Ishikawa (cell line): ENCODE measurements around the gene CARNS1.

ENCODE experiments used
- CEBPB ChIP-seq: IDR thresholded peaks from 2 replicates; pipeline ENCODE4 v1.6.1; 2012
- CREB1 ChIP-seq: IDR thresholded peaks from 2 replicates; pipeline ENCODE4 v1.6.1; 2012; ENCODE audit warnings: low read depth
- EGR1 ChIP-seq: IDR thresholded peaks from 2 replicates; pipeline ENCODE4 v1.6.1; 2012
- EP300 ChIP-seq: IDR thresholded peaks from 2 replicates; pipeline ENCODE4 v1.6.1; 2012; ENCODE audit warnings: borderline replicate concordance
- FOXM1 ChIP-seq: IDR thresholded peaks from 2 replicates; pipeline ENCODE4 v1.6.1; 2012; ENCODE audit warnings: low read depth, borderline replicate concordance
- NFIC ChIP-seq: IDR thresholded peaks from 2 replicates; pipeline ENCODE4 v1.6.1; 2012
- RAD21 ChIP-seq: IDR thresholded peaks from 2 replicates; pipeline ENCODE4 v1.6.1; 2012; ENCODE audit warnings: low read depth
- TAF1 ChIP-seq: IDR thresholded peaks from 2 replicates; pipeline ENCODE4 v1.6.1; 2012; ENCODE audit warnings: low read depth, mild to moderate bottlenecking
- TCF12 ChIP-seq: IDR thresholded peaks from 2 replicates; pipeline ENCODE4 v1.6.1; 2012; ENCODE audit warnings: low read depth
- TEAD4 ChIP-seq: IDR thresholded peaks from 2 replicates; pipeline ENCODE4 v1.6.1; 2012
- USF1 ChIP-seq: IDR thresholded peaks from 2 replicates; pipeline ENCODE4 v1.6.1; 2012
- YY1 ChIP-seq: IDR thresholded peaks from 2 replicates; pipeline ENCODE4 v1.6.1; 2012; ENCODE audit warnings: low read depth
- ZBTB7A ChIP-seq: IDR thresholded peaks from 2 replicates; pipeline ENCODE4 v1.6.1; 2012; ENCODE audit warnings: low read depth
- TF ChIP-seq, protein P1 (sequence below): IDR thresholded peaks from 2 replicates; pipeline ENCODE4 v1.6.1; 2012; ENCODE audit warnings: low read depth, mild to moderate bottlenecking
- TF ChIP-seq, protein P2 (sequence below): IDR thresholded peaks from 2 replicates; pipeline ENCODE4 v1.6.1; 2012

The CARNS1 gene

GRCh38 chr11:67405196-67405567 is 10.3 kb upstream of the CARNS1 start:
- TF ChIP-seq EP300 (no peak), FOXM1 (no peak), TEAD4 (no peak), EGR1 (no peak), TAF1 (no peak), CEBPB (no peak), NFIC (no peak), ZBTB7A (no peak), USF1 (no peak), RAD21 (no peak), TCF12 (no peak), YY1 (no peak), CREB1 (no peak)
- TF ChIP-seq, protein P1, sequence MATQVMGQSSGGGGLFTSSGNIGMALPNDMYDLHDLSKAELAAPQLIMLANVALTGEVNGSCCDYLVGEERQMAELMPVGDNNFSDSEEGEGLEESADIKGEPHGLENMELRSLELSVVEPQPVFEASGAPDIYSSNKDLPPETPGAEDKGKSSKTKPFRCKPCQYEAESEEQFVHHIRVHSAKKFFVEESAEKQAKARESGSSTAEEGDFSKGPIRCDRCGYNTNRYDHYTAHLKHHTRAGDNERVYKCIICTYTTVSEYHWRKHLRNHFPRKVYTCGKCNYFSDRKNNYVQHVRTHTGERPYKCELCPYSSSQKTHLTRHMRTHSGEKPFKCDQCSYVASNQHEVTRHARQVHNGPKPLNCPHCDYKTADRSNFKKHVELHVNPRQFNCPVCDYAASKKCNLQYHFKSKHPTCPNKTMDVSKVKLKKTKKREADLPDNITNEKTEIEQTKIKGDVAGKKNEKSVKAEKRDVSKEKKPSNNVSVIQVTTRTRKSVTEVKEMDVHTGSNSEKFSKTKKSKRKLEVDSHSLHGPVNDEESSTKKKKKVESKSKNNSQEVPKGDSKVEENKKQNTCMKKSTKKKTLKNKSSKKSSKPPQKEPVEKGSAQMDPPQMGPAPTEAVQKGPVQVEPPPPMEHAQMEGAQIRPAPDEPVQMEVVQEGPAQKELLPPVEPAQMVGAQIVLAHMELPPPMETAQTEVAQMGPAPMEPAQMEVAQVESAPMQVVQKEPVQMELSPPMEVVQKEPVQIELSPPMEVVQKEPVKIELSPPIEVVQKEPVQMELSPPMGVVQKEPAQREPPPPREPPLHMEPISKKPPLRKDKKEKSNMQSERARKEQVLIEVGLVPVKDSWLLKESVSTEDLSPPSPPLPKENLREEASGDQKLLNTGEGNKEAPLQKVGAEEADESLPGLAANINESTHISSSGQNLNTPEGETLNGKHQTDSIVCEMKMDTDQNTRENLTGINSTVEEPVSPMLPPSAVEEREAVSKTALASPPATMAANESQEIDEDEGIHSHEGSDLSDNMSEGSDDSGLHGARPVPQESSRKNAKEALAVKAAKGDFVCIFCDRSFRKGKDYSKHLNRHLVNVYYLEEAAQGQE = no peak
- TF ChIP-seq, protein P2, sequence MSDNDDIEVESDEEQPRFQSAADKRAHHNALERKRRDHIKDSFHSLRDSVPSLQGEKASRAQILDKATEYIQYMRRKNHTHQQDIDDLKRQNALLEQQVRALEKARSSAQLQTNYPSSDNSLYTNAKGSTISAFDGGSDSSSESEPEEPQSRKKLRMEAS = no peak

- TF ChIP-seq CREB1 (no peak), TAF1 (no peak), TEAD4 (no peak), TCF12 (no peak), NFIC (no peak), ZBTB7A (no peak), CEBPB (no peak), USF1 (no peak), EGR1 (no peak), RAD21 (no peak), YY1 (no peak)
- TF ChIP-seq, protein P2 = no peak
These were observed 9.7 kb upstream of the CARNS1 start for GRCh38 chr11:67405688-67406339.

DNA sequence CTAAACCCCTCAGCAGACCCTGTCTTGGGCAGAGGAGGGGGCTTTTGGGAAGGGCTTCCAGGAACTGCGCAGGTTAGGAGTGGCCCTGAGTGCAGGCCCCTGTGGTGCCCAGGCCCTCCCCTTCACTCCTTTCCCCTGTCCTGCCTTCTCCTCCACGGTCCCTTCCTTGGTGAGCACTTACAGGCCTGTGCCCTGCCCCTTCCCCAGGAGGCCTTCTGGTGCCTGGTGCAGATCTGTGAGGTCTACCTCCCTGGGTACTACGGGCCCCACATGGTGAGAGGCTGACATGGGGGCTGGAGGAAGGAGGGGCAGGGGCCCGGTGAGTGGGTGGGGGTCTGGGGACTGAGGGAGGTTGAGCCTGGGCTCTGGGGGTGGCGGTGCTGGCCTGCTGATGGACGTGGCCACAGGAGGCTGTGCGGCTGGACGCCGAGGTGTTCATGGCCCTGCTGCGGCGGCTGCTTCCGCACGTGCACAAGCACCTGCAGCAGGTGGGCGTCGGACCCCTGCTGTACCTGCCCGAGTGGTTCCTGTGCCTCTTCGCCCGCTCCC is 9.0 kb upstream of the CARNS1 start:
- TF ChIP-seq TEAD4 (no peak), YY1 (no peak), TAF1 (no peak), CEBPB (no peak), USF1 (no peak), FOXM1 (no peak), EP300 (no peak), ZBTB7A (no peak), EGR1 (no peak), CREB1 (no peak), NFIC (no peak), TCF12 (no peak), RAD21 (no peak)
- TF ChIP-seq, protein P2 = no peak
- TF ChIP-seq, protein P1 = no peak

GRCh38 chr11:67406969-67407687 is 8.3 kb upstream of the CARNS1 start:
- TF ChIP-seq CREB1 (no peak), EGR1 (no peak), TCF12 (no peak), CEBPB (no peak), TAF1 (no peak), USF1 (no peak), EP300 (no peak), NFIC (no peak), YY1 (no peak)
- TF ChIP-seq, protein P2 = no peak
